ENCODE data around the gene SPTLC2.
"Not testable (repeated sequence)": the region's sequence is repeated elsewhere in the genome, so short reads cannot be mapped to it uniquely, and the experiment has no call there.

The SPTLC2 gene

DNA sequence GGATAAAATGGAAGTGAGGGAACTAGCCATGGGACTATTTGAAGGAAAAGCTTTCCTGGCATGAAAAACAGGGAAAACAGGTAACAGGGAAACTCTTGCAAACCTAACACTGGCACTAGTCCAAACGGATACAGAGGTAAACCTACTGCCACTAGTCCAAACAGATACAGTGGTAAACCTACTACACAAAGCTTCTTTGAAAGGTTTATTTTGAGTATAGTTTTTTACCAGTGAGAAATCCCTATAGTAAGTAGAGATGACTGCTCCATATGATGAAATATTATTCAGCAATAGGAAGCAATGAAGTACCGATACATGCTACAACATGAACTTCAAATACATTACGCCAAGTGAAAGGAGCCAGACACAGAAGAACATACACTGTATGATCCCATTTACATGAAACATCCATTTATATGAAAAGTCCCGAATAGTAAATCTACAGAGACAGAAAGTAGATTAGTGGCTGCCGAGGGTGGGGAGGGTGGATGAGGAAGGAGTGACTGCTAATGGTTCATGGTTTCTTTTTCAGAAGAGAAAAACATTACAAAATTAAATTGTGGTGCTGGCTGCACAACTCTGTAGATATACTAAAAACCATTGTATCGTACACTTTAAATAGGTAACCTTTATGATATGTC lies 25.5 kb downstream of the SPTLC2 start:
- no peak overlapping the region for H3K4me3 ChIP-seq (ENCODE audit: low read depth, low read length)
- TF ChIP-seq, protein P1, sequence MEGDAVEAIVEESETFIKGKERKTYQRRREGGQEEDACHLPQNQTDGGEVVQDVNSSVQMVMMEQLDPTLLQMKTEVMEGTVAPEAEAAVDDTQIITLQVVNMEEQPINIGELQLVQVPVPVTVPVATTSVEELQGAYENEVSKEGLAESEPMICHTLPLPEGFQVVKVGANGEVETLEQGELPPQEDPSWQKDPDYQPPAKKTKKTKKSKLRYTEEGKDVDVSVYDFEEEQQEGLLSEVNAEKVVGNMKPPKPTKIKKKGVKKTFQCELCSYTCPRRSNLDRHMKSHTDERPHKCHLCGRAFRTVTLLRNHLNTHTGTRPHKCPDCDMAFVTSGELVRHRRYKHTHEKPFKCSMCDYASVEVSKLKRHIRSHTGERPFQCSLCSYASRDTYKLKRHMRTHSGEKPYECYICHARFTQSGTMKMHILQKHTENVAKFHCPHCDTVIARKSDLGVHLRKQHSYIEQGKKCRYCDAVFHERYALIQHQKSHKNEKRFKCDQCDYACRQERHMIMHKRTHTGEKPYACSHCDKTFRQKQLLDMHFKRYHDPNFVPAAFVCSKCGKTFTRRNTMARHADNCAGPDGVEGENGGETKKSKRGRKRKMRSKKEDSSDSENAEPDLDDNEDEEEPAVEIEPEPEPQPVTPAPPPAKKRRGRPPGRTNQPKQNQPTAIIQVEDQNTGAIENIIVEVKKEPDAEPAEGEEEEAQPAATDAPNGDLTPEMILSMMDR (IDR thresholded peaks at IDR 0.05; ENCODE audit: low read depth, low read length, missing control alignments): no peak
- no peaks in the 10 kb centered on the region for H3K27me3 ChIP-seq (replicated peaks)
- no peak overlapping the region for H3K27ac ChIP-seq
- DNase-seq: no peak
- peaks cover 3% of the 10 kb centered on the region for H3K36me3 ChIP-seq (replicated peaks)
- in situ Hi-C loops (cut with HindIII; ENCODE audit: low pct_ligation_motif_present, low sequenced_read_pairs): no loop called here

DNA sequence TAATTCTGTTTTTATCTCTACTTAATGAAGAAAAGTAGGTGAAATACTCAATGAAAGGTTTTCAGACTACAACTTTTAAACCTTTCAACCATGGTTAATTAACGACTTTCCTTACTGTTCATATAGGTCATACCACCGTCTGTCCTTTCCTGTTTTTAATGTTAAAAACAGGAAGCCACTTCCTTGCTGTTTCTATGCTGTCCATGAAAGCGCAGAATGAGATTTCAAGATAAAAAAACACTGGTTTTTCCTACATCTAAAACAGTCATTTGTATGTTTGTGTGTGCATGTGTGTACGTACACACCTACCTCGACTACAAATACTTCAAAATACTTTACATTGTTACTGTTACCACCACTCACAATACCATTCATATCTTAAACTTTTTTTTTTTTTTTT lies 27.3 kb downstream of the SPTLC2 start:
- no peak for DNase-seq
- no peaks in the 10 kb centered on the region for H3K36me3 ChIP-seq (replicated peaks)
- in situ Hi-C loops (cut with HindIII; ENCODE audit: low pct_ligation_motif_present, low sequenced_read_pairs): no loop called here
- TF ChIP-seq, protein P1 (IDR thresholded peaks at IDR 0.05; ENCODE audit: low read depth, low read length, missing control alignments): no peak
- H3K4me3 ChIP-seq (ENCODE audit: low read depth, low read length): no peak overlapping the region
- no peaks in the 10 kb centered on the region for H3K27me3 ChIP-seq (replicated peaks)
- H3K27ac ChIP-seq: no peak overlapping the region

DNA sequence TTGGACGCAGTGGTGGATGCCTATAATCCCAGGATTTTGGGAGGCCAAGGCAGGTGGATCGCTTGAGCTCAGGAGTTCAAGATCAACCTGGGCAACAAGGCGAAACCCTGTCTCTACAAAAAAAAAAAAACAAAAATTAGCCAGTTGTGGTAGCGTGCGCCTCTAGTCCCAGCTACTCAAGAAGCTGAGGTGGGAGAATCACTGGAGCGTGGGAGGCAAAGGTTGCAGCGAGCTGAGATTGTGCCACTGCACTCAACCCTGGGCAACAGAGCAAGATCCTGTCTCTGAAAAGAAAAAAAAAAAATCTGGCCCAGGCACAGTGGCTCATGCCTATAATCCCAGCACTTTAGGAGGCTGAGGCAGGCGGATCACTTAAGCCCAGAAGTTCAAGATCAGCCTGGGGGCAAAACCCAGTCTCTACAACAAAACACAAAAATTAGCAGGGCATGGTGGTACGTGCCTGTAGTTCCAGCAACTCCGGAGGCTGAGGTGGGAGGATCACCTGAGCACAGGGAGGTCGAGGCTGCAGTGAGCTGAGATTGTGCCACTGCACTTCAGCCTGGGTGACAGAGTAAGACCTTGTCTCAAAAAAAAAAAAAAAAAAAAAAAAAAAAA lies 27.9 kb downstream of the SPTLC2 start:
- DNase-seq; in situ Hi-C loops (cut with HindIII; ENCODE audit: low pct_ligation_motif_present, low sequenced_read_pairs); H3K27ac ChIP-seq; H3K36me3 ChIP-seq (replicated peaks); H3K4me3 ChIP-seq (ENCODE audit: low read depth, low read length); H3K27me3 ChIP-seq (replicated peaks): not testable (repeated sequence)

DNA sequence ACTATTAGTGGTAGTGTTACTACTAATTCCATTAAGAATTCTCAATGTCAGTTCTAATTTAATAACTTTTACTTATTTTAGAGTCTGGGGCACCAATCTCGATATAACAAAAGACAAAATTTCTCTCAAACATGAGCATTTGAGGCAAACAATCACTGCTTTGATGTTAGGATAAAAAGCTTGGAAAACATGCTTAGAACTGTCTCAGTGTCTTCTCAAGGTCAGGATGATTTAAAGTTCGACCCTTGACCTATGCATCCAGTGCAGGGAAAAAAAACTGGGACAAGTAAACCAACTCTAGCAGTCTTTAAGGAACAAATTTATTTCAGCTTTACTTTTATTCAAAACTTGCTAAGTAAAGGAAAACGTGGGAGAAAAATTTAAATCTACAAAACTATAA lies 31.1 kb downstream of the SPTLC2 start:
- DNase-seq: no peak
- in situ Hi-C loops (cut with HindIII; ENCODE audit: low pct_ligation_motif_present, low sequenced_read_pairs): no loop called here
- H3K27ac ChIP-seq: no peak overlapping the region
- no peaks in the 10 kb centered on the region for H3K36me3 ChIP-seq (replicated peaks)
- TF ChIP-seq, protein P1 (IDR thresholded peaks at IDR 0.05; ENCODE audit: low read depth, low read length, missing control alignments): no peak
- H3K4me3 ChIP-seq (ENCODE audit: low read depth, low read length): no peak overlapping the region
- no peaks in the 10 kb centered on the region for H3K27me3 ChIP-seq (replicated peaks)

DNA sequence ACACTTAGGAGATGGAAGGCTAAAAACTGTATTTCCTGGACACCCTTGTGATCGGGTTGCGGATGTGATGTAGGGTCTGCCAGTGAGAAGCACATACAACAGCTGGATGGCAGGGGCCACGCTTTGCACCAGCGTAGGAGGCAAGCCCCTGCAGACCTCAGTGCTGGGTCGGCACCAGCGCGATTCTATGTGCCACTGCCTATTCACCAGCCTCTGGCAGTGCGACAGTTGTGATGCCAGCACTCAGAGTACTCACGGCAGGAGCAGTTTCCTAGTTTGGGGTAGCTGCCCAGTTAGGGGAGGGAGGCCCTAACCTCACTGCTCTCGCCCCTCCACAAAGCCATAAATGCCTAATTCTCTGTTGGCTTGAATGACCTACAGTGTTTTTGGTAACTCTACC lies 31.6 kb downstream of the SPTLC2 start:
- DNase-seq: no peak
- Histone ChIP-seq H3K27me3 (replicated peaks) (no peaks in the 10 kb centered on the region), H3K27ac (no peak overlapping the region), H3K4me3 (ENCODE audit: low read depth, low read length) (no peak overlapping the region), H3K36me3 (replicated peaks) (no peaks in the 10 kb centered on the region)
- in situ Hi-C loops (cut with HindIII; ENCODE audit: low pct_ligation_motif_present, low sequenced_read_pairs): no loop called here
- TF ChIP-seq, protein P1 (IDR thresholded peaks at IDR 0.05; ENCODE audit: low read depth, low read length, missing control alignments): no peak

DNA sequence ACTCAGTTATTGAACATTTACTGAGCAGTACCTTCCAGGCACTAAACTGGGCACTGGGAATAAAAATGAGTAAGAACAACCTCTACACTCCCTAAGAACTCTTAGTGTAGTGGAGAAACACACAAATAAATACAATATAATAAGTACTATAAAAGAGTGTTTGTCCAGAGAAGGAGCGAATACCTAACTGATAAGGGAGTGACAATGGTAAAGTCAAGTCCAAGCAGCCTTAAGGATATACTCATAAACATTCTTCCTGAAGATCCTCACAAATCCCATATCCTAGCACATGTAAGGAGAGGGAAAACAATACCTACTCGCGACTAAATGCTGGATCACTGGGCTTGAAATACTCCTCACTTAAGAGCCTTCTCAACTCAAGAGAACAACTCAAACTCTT lies 32.8 kb downstream of the SPTLC2 start:
- Histone ChIP-seq H3K4me3 (ENCODE audit: low read depth, low read length) (no peak overlapping the region), H3K36me3 (replicated peaks) (no peaks in the 10 kb centered on the region), H3K27ac (no peak overlapping the region), H3K27me3 (replicated peaks) (no peaks in the 10 kb centered on the region)
- no peak for DNase-seq
- TF ChIP-seq, protein P1 (IDR thresholded peaks at IDR 0.05; ENCODE audit: low read depth, low read length, missing control alignments): no peak
- in situ Hi-C loops (cut with HindIII; ENCODE audit: low pct_ligation_motif_present, low sequenced_read_pairs): no loop called here

Data from brain microvascular endothelial cell (primary cell).